Right cardiac atrium (tissue), 5 donors: ENCODE data around the gene C2orf49. TPM values are rescaled to one million over a fixed set of nuclear protein-coding genes. Genes with fewer than 3 reads are reported as not detected.

Experiments used
- ATAC-seq, 2 donors: fragments of 200-7000 bp; cut with Tn5 transposase; one replicate each; pipeline versions ENCODE4 v1.8.0 to v1.9.1; 2020; ENCODE audit warnings: moderate library complexity in 2 of 2, mild to moderate bottlenecking in 1 of 2
- DNase-seq, 3 donors: peaks; one replicate each; pipeline ENCODE4 v3.0.0-alpha.2; 2020
- H3K27ac ChIP-seq: one replicate; pipeline ENCODE4 v1.5.1; 2013; ENCODE audit warnings: mild to moderate bottlenecking, low read length, control low read depth, moderate library complexity
- H3K27me3 ChIP-seq: one replicate; pipeline ENCODE4 v1.6.1; 2013; ENCODE audit not compliant: control insufficient read depth, insufficient read depth
- H3K4me1 ChIP-seq: one replicate; pipeline ENCODE4 v1.6.1; 2013; ENCODE audit warnings: low read length; ENCODE audit not compliant: control insufficient read depth, insufficient read depth
- H3K4me3 ChIP-seq: one replicate; pipeline ENCODE4 v1.5.1; 2013; ENCODE audit warnings: low read length, control low read depth
- H3K9me3 ChIP-seq: one replicate; pipeline ENCODE4 v1.6.1; 2013; ENCODE audit warnings: low read length; ENCODE audit not compliant: control insufficient read depth
- WGBS: extraction: QIAGEN DNeasy Blood & Tissue Kit; methylation state at CpG from one replicate; pipeline ENCODE4 v1.1.7; 2013; 5-methylcytosine and 5-hydroxymethylcytosine counted together
- intact Hi-C, 4 donors: fragments of 100-400 bp; cut with DNase I; formaldehyde crosslinking; loops; one replicate each; pipeline versions ENCODE4 v1.11.0 to v1.14.0; 2022 to 2023
- polyA plus RNA-seq: library from polyadenylated mRNA; stranded (reverse); fragments of 200-250 nt; gene quantifications from one replicate; pipeline ENCODE4 v1.2.3, GENCODE V29; 2013
- total RNA-seq, 4 donors: library from RNA; stranded (reverse); fragmentation: NEBNext Ultra II Directional; extraction: Animal tissue kit (Norgen Biotek cat#: 25700); gene quantifications; one replicate each; pipeline ENCODE4 v1.2.1, GENCODE V29; 2021
- donor health status: healthy with polysubstance abuse.
- donor health status: DM: no; HTN: yes; CAD: no.
- donor health status: DM: no; HTN: no; CAD: no.
- donor health status: DM: no; HTN: yes; CAD: no; lungs with severe emphysema.
- donor health status: DM: yes; HTN: yes; CAD: no.

Gene C2orf49
- total and polyA plus RNA-seq, 5 donors, result 13.2 to 20.3 (median 15.8) TPM

- intact Hi-C loops, result loop anchor here in 2 of 4 donors (10.0 kb wide), 2 partner anchors 50 to 110 kb away; no protein-coding TSS in a partner anchor
- Histone ChIP-seq H3K27ac (no peak overlapping the region), H3K4me3 (no peak overlapping the region), H3K27me3 (no peaks in the 10 kb centered on the region), H3K9me3 (no peaks in the 10 kb centered on the region), H3K4me1 (peaks cover 10% of the 10 kb centered on the region)
- DNase-seq (no peak), ATAC-seq (no peak)
- 82% methylated on average over 5 of the region's 5 CpGs for WGBS
Measured at GRCh38 chr2:105384861-105385260, 47.5 kb downstream of the C2orf49 start.

- Histone ChIP-seq H3K4me3 (no peak overlapping the region), H3K27me3 (no peaks in the 10 kb centered on the region), H3K27ac (peak overlapping the region; percentile 26), H3K9me3 (no peaks in the 10 kb centered on the region), H3K4me1 (peaks cover 8% of the 10 kb centered on the region)
- intact Hi-C loops, result loop anchor here in 2 of 4 donors (10.0 kb wide), 2 partner anchors 49 to 109 kb away; no protein-coding TSS in a partner anchor
- ATAC-seq (no peak), DNase-seq (no peak)
- WGBS, result 90% methylated on average over 20 of the region's 20 CpGs
Measured at GRCh38 chr2:105385731-105386540, 48.6 kb downstream of the C2orf49 start.

DNA sequence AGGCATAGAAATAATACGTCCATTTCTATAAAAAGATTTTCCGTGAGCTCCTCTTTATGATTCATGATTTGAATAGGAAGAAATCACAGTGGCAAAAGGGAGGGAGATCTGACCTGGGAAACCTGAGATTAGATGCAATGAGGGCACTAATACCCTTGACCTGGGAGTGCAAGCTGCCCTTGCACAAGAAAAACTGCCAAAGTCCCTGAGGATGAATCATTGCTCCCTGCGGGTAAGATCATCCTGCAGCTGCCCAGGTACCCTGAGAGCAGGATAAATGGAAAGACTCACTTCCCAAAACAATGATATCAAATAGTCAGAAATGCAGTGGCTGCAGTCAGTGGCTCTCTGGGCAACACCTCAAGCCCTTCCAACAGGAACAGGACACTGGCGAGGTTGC lies 49.9 kb downstream of the C2orf49 start:
- WGBS, result 70% methylated on average over 4 of the region's 4 CpGs
- H3K27ac ChIP-seq, result peak overlapping the region; percentile 36
- no peaks in the 10 kb centered on the region for H3K27me3 ChIP-seq
- peaks cover 8% of the 10 kb centered on the region for H3K4me1 ChIP-seq
- H3K4me3 ChIP-seq, result no peak overlapping the region
- intact Hi-C loops, result loop anchor here in 2 of 4 donors (10.0 kb wide), 2 partner anchors 48 to 108 kb away; no protein-coding TSS in a partner anchor
- H3K9me3 ChIP-seq, result no peaks in the 10 kb centered on the region
- DNase-seq (no peak), ATAC-seq (no peak)

DNA sequence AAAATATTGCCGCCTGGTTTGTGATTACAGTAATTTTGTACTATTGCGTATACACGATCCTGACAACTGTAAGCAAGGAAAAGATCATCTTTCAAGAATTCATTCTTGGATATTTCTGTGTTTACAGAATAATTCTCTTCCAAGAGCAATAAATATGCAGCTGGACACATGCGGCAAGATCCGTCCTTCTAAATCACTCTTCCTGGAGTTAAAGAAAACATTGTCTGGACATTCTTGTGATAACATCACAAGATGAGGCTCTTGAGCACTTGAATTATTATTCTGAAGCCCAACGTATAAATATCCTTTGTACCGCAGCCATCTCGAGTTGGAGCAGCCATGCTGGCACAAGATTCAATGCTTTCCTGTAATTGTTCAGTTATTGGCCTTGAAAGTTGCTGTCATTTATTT lies 51.6 kb downstream of the C2orf49 start:
- peaks cover 9% of the 10 kb centered on the region for H3K4me1 ChIP-seq
- ATAC-seq, result peak; percentile 25 to 36
- DNase-seq, result no peak
- WGBS, result 15% methylated on average over 8 of the region's 8 CpGs
- H3K4me3 ChIP-seq, result no peak overlapping the region
- no peaks in the 10 kb centered on the region for H3K27me3 ChIP-seq
- intact Hi-C loops, result loop anchor here in 2 of 4 donors (10.0 kb wide), 2 partner anchors 46 to 106 kb away; no protein-coding TSS in a partner anchor
- no peaks in the 10 kb centered on the region for H3K9me3 ChIP-seq
- no peak overlapping the region for H3K27ac ChIP-seq

- H3K4me3 ChIP-seq, result no peak overlapping the region
- peaks cover 9% of the 10 kb centered on the region for H3K4me1 ChIP-seq
- intact Hi-C loops, result no loop called here
- H3K27ac ChIP-seq, result peak overlapping the region; percentile 8
- H3K9me3 ChIP-seq, result no peaks in the 10 kb centered on the region
- no peak for DNase-seq
- H3K27me3 ChIP-seq, result no peaks in the 10 kb centered on the region
- ATAC-seq, result no peak
Measured at GRCh38 chr2:105390454-105390853, 53.1 kb downstream of the C2orf49 start.

- Histone ChIP-seq H3K4me3 (no peak overlapping the region), H3K4me1 (peaks cover 10% of the 10 kb centered on the region), H3K27ac (no peak overlapping the region), H3K27me3 (no peaks in the 10 kb centered on the region), H3K9me3 (no peaks in the 10 kb centered on the region)
- ATAC-seq (no peak), DNase-seq (no peak)
- WGBS, result 92% methylated on average over 5 of the region's 5 CpGs
- intact Hi-C loops, result no loop called here
Measured at GRCh38 chr2:105391058-105391627, 53.8 kb downstream of the C2orf49 start.

- Histone ChIP-seq H3K9me3 (no peaks in the 10 kb centered on the region), H3K4me3 (no peak overlapping the region), H3K4me1 (peaks cover 11% of the 10 kb centered on the region), H3K27me3 (no peaks in the 10 kb centered on the region), H3K27ac (no peak overlapping the region)
- DNase-seq (no peak), ATAC-seq (no peak)
- intact Hi-C loops, result no loop called here
- 88% methylated on average over 9 of the region's 9 CpGs for WGBS
Measured at GRCh38 chr2:105391763-105392662, 54.7 kb downstream of the C2orf49 start.

DNA sequence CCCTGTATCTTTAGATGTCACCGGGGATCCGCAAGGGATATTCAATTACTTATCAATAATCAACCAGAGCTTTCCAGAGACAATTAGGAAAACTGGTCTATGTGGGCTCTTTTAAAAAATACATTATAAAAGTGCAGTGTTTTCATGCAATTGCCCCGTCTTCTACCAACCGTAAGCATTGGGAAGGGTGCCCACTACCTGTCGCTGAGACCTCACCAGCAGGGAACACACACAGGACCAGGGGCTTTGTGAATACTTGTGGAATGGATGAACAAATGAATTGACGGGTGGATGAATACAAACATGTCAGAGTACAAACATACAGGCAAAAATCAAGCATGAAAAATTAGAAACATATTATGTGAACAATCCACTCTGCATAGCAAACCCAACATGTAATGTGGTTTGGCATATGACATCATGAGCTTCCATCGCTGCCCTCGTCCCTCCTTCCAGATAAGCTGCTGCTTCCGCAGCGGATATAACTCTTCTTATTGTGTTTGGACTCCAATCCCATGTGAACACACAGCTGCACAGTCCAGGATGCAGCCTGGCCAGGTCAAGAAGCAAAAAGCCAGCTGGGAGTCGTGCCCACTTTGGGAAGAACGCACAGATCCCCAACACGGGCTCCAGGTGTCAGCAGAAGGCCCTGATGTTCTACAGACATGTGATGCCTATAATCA lies 56.2 kb downstream of the C2orf49 start:
- peak overlapping the region; percentile 2 for H3K27ac ChIP-seq

DNA sequence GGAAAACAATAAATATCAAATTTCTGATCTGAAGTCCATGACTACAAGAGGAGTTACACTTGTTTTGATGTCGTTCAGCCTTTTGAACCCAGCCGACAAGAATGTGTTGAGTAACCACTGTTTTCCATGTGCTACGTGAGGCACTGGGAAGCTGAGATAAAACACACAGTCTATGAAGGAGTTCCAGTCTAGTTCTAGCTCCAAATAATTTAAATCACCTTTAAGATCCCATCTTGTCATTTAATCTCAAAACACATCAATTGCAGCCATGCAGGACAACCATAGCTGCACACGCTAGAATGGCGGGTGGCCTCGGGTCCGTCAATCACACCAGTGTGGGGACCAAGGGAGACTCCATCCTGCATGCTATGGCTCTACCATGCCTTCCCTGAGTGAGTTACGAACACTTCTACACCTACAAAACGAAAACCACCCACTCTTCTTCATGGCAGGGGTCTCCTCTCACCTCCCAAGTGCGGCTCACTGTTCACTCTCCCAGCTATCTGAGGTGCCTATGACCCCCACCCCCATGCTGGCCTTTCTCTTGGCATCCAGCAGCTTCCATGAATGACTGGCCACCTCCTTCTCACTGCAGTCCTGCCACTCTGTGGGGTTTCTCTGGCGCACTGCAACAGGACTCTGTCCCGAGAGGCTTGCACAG lies 57.7 kb downstream of the C2orf49 start:
- Histone ChIP-seq H3K27me3 (no peaks in the 10 kb centered on the region), H3K4me3 (no peak overlapping the region), H3K9me3 (no peaks in the 10 kb centered on the region), H3K27ac (peak overlapping the region; percentile 2), H3K4me1 (peaks cover 14% of the 10 kb centered on the region)
- DNase-seq, result no peak
- ATAC-seq, result no peak
- WGBS, result 76% methylated on average over 12 of the region's 12 CpGs
- intact Hi-C loops, result no loop called here

More for the DNA sequence above, 56.2 kb downstream of the C2orf49 start:
- ATAC-seq (peak; percentile 8 to 53), DNase-seq (peak in 2 of 3 donors; percentile 36 to 74)
- intact Hi-C loops, result no loop called here
- 43% methylated on average over 13 of the region's 13 CpGs for WGBS
- Histone ChIP-seq H3K27me3 (no peaks in the 10 kb centered on the region), H3K4me3 (no peak overlapping the region), H3K9me3 (no peaks in the 10 kb centered on the region), H3K4me1 (peaks cover 11% of the 10 kb centered on the region)

DNA sequence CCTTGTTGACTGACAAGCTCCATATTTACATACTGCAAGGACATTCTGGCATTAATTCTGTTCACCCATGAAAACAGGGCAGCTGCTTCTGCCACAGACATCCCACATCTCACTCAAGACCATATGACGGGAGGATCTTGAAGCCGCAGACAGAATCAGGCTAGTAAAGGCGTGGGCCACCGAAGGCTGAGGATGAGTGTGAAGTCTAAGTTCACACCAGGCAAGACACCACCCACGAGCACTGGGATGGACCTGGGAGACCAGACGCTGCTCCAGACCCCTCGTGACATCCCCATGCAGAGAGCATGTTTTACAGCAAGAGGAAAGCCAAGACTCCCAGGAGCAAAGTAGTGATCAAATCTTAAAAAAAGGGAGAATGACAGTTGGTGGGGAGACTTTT lies 58.4 kb downstream of the C2orf49 start:
- intact Hi-C loops, result no loop called here
- WGBS, result 83% methylated on average over 7 of the region's 7 CpGs
- Histone ChIP-seq H3K27ac (peak overlapping the region; percentile 25), H3K4me1 (peaks cover 14% of the 10 kb centered on the region), H3K9me3 (no peaks in the 10 kb centered on the region), H3K4me3 (no peak overlapping the region), H3K27me3 (no peaks in the 10 kb centered on the region)
- ATAC-seq (no peak), DNase-seq (no peak)
